Activated CD8-positive, alpha-beta T cell treated with anti-CD3 and anti-CD28 coated beads, Interleukin-2, amount 10 ng/mL, durations not matched to agents 7 days and 5 days (primary cell): ENCODE data around the gene DOCK3. TPM values are rescaled to one million over a fixed set of nuclear protein-coding genes. Genes with fewer than 3 reads are reported as not detected.

Experiments
- ATAC-seq: fragments of 150-1000 bp; cut with Tn5 transposase; one replicate; pipeline ENCODE4 v1.10.0; 2021; ENCODE audit warnings: moderate library complexity
- CTCF ChIA-PET: fragments of 350-600 bp; sonication (Branson Sonifier 250); formaldehyde crosslinking; loops from one replicate; lab custom pipeline; 2021; ENCODE audit warnings: antibody characterized with exemption; lab: Charles Lee
- POLR2A ChIA-PET: fragments of 350-600 bp; sonication (Branson Sonifier 250); formaldehyde crosslinking; loops from one replicate; lab custom pipeline; 2021; ENCODE audit warnings: antibody characterized with exemption; lab: Charles Lee
- DNase-seq: peaks from one replicate; pipeline ENCODE4 v3.0.0-alpha.2; 2020
- H3K27ac Mint-ChIP-seq: one replicate; pipeline ENCODE4 v1.8.0; 2021; ENCODE audit warnings: mild to moderate bottlenecking, mixed read lengths
- H3K27me3 Mint-ChIP-seq: one replicate; pipeline ENCODE4 v1.8.0; 2021; ENCODE audit warnings: low read depth, mixed read lengths
- H3K36me3 Mint-ChIP-seq: one replicate; pipeline ENCODE4 v1.8.0; 2021; ENCODE audit warnings: low read depth, mixed read lengths
- H3K4me1 Mint-ChIP-seq: one replicate; pipeline ENCODE4 v1.8.0; 2021; ENCODE audit warnings: low read depth, mixed read lengths
- H3K4me3 Mint-ChIP-seq: one replicate; pipeline ENCODE4 v1.8.0; 2021; ENCODE audit warnings: mild to moderate bottlenecking, mixed read lengths
- H3K9me3 Mint-ChIP-seq: one replicate; pipeline ENCODE4 v1.8.0; 2022; ENCODE audit warnings: mixed read lengths; ENCODE audit not compliant: insufficient read depth
- total RNA-seq, 2 experiments: library from RNA; stranded (reverse); gene quantifications; one replicate each; pipeline ENCODE4 v1.2.3, GENCODE V29; 2021

DOCK3 gene
- 1 to 10 TPM; 3.2 to 3.4 TPM for total RNA-seq

GRCh38 chr3:50674349-50675178 lies at the start of gene DOCK3:
Gene DOCK3 (plus strand): TSS chr3:50674927. CDS start chr3:50675264, 337 bp downstream.
- H3K27me3 Mint-ChIP-seq, result peaks cover 42% of the 10 kb centered on the region
- CTCF ChIA-PET, result interaction anchor here (0.9 to 7.6 kb wide), 9 partner anchors 12 to 712 kb away, joined by 3 to 80 read pairs (median 4); partner anchors contain the start of gene MAPKAPK3
- ATAC-seq, result peak; percentile 91
- peak within 1 kb of the TSS; percentile 68 for H3K4me3 Mint-ChIP-seq
- H3K27ac Mint-ChIP-seq, result peak within 1 kb of the TSS; percentile 62
- DNase-seq, result peak; percentile 64
- POLR2A ChIA-PET, result no interaction called here
- H3K36me3 Mint-ChIP-seq, result no peaks in the 10 kb centered on the region
- no peaks in the 10 kb centered on the region for H3K9me3 Mint-ChIP-seq
- peaks cover 8% of the 10 kb centered on the region for H3K4me1 Mint-ChIP-seq

GRCh38 chr3:50625231-50626182 lies 49.2 kb upstream of the DOCK3 start:
- no peaks in the 10 kb centered on the region for H3K27me3 Mint-ChIP-seq
- no peak for DNase-seq
- H3K36me3 Mint-ChIP-seq, result peaks cover 85% of the 10 kb centered on the region
- H3K4me3 Mint-ChIP-seq, result peak overlapping the region; percentile 22
- peak overlapping the region; percentile 88 for H3K27ac Mint-ChIP-seq
- ChIA-PET POLR2A (interaction anchor here (0.9 to 3.3 kb wide), 3 partner anchors 8 to 53 kb away, joined by 3 to 10 read pairs (median 10); partner anchors contain the start of gene MAPKAPK3), CTCF (interaction anchor here (0.6 to 29.5 kb wide), 8 partner anchors 8 to 762 kb away, joined by 3 to 1321 read pairs (median 23); partner anchors contain the start of genes C3orf18, HEMK1 and MAPKAPK3)
- peaks cover 96% of the 10 kb centered on the region for H3K4me1 Mint-ChIP-seq
- ATAC-seq, result no peak
- no peaks in the 10 kb centered on the region for H3K9me3 Mint-ChIP-seq

GRCh38 chr3:50626401-50626800 lies 48.3 kb upstream of the DOCK3 start:
- no peaks in the 10 kb centered on the region for H3K27me3 Mint-ChIP-seq
- ChIA-PET POLR2A (interaction anchor here (1.9 to 3.3 kb wide), 2 partner anchors 9 to 54 kb away, joined by 4 to 10 read pairs; partner anchors contain the start of gene MAPKAPK3), CTCF (interaction anchor here (0.7 to 13.6 kb wide), 6 partner anchors 8 to 763 kb away, joined by 3 to 143 read pairs (median 4); partner anchors contain the start of gene MAPKAPK3)
- H3K27ac Mint-ChIP-seq, result peak overlapping the region; percentile 83
- peaks cover 98% of the 10 kb centered on the region for H3K4me1 Mint-ChIP-seq
- H3K36me3 Mint-ChIP-seq, result peaks cover 87% of the 10 kb centered on the region
- no peaks in the 10 kb centered on the region for H3K9me3 Mint-ChIP-seq
- no peak for ATAC-seq
- no peak for DNase-seq
- H3K4me3 Mint-ChIP-seq, result no peak overlapping the region

GRCh38 chr3:50627407-50628051 lies 47.2 kb upstream of the DOCK3 start:
- CTCF ChIA-PET, result interaction anchor here (0.8 to 13.6 kb wide), 9 partner anchors 9 to 762 kb away, joined by 3 to 143 read pairs (median 6); partner anchors contain the start of gene MAPKAPK3
- DNase-seq (peak; percentile 36), ATAC-seq (no peak)
- POLR2A ChIA-PET, result interaction anchor here (0.8 to 3.3 kb wide), 6 partner anchors 8 to 55 kb away, joined by 3 to 10 read pairs (median 4); partner anchors contain the start of genes CISH and MAPKAPK3
- Mint-ChIP-seq H3K36me3 (peaks cover 82% of the 10 kb centered on the region), H3K4me1 (peaks cover 99% of the 10 kb centered on the region), H3K9me3 (no peaks in the 10 kb centered on the region), H3K27ac (peak overlapping the region; percentile 55), H3K27me3 (no peaks in the 10 kb centered on the region), H3K4me3 (no peak overlapping the region)

GRCh38 chr3:50628601-50629000 lies 46.1 kb upstream of the DOCK3 start:
- H3K9me3 Mint-ChIP-seq, result no peaks in the 10 kb centered on the region
- peaks cover 99% of the 10 kb centered on the region for H3K4me1 Mint-ChIP-seq
- ATAC-seq (no peak), DNase-seq (no peak)
- H3K36me3 Mint-ChIP-seq, result peaks cover 76% of the 10 kb centered on the region
- CTCF ChIA-PET, result interaction anchor here (1.1 to 13.6 kb wide), 8 partner anchors 11 to 744 kb away, joined by 3 to 143 read pairs (median 6); partner anchors contain the start of gene MAPKAPK3
- no peaks in the 10 kb centered on the region for H3K27me3 Mint-ChIP-seq
- POLR2A ChIA-PET, result interaction anchor here (0.6 to 3.3 kb wide), 7 partner anchors 8 to 72 kb away, joined by 3 to 10 read pairs (median 4); partner anchors contain the start of gene MAPKAPK3
- H3K4me3 Mint-ChIP-seq, result no peak overlapping the region
- H3K27ac Mint-ChIP-seq, result peak overlapping the region; percentile 66

- POLR2A ChIA-PET, result no interaction called here
- Mint-ChIP-seq H3K4me3 (no peak overlapping the region), H3K27me3 (no peaks in the 10 kb centered on the region), H3K36me3 (peaks cover 71% of the 10 kb centered on the region), H3K4me1 (peaks cover 95% of the 10 kb centered on the region), H3K9me3 (no peaks in the 10 kb centered on the region), H3K27ac (peak overlapping the region; percentile 30)
- no peak for ATAC-seq
- CTCF ChIA-PET, result interaction anchor here (1.2 to 13.6 kb wide), 5 partner anchors 12 to 60 kb away, joined by 3 to 143 read pairs (median 6); partner anchors contain the start of gene MAPKAPK3
- DNase-seq, result no peak
These were observed 44.3 kb upstream of the DOCK3 start for GRCh38 chr3:50630394-50630793.

- DNase-seq (no peak), ATAC-seq (no peak)
- CTCF ChIA-PET, result interaction anchor here (1.2 to 13.6 kb wide), 5 partner anchors 13 to 45 kb away, joined by 3 to 143 read pairs (median 5); partner anchors contain the start of gene MAPKAPK3
- no peaks in the 10 kb centered on the region for H3K9me3 Mint-ChIP-seq
- peaks cover 68% of the 10 kb centered on the region for H3K36me3 Mint-ChIP-seq
- peaks cover 90% of the 10 kb centered on the region for H3K4me1 Mint-ChIP-seq
- H3K4me3 Mint-ChIP-seq, result no peak overlapping the region
- peak overlapping the region; percentile 30 for H3K27ac Mint-ChIP-seq
- H3K27me3 Mint-ChIP-seq, result no peaks in the 10 kb centered on the region
- POLR2A ChIA-PET, result interaction anchor here (1.2 kb wide), 1 partner anchor 13 kb away, joined by 3 read pairs; no protein-coding TSS in a partner anchor
These were observed 43.9 kb upstream of the DOCK3 start for GRCh38 chr3:50630877-50631276.

- no peaks in the 10 kb centered on the region for H3K9me3 Mint-ChIP-seq
- ATAC-seq, result peak; percentile 34
- DNase-seq, result no peak
- ChIA-PET CTCF (interaction anchor here (1.0 to 13.6 kb wide), 8 partner anchors 9 to 66 kb away, joined by 3 to 143 read pairs (median 4); partner anchors contain the start of genes CISH and MAPKAPK3), POLR2A (interaction anchor here (0.5 to 1.6 kb wide), 5 partner anchors 12 to 759 kb away, joined by 3 to 4 read pairs (median 3); partner anchors contain the start of gene CISH)
- peaks cover 64% of the 10 kb centered on the region for H3K36me3 Mint-ChIP-seq
- H3K27me3 Mint-ChIP-seq, result no peaks in the 10 kb centered on the region
- peak overlapping the region; percentile 3 for H3K4me3 Mint-ChIP-seq
- H3K4me1 Mint-ChIP-seq, result peaks cover 92% of the 10 kb centered on the region
- H3K27ac Mint-ChIP-seq, result peak overlapping the region; percentile 87
These were observed 42.3 kb upstream of the DOCK3 start for GRCh38 chr3:50632450-50632849.

GRCh38 chr3:50633230-50633790 lies 41.4 kb upstream of the DOCK3 start:
- CTCF ChIA-PET, result interaction anchor here (1.0 to 13.6 kb wide), 6 partner anchors 10 to 22 kb away, joined by 3 to 143 read pairs (median 10); partner anchors contain the start of genes CISH and MAPKAPK3
- Mint-ChIP-seq H3K4me1 (peaks cover 92% of the 10 kb centered on the region), H3K9me3 (no peaks in the 10 kb centered on the region), H3K36me3 (peaks cover 63% of the 10 kb centered on the region), H3K27ac (peak overlapping the region; percentile 87), H3K4me3 (no peak overlapping the region), H3K27me3 (no peaks in the 10 kb centered on the region)
- DNase-seq (no peak), ATAC-seq (no peak)
- POLR2A ChIA-PET, result interaction anchor here (1.6 kb wide), 1 partner anchor 13 kb away, joined by 4 read pairs; no protein-coding TSS in a partner anchor

GRCh38 chr3:50635066-50635465 lies 39.7 kb upstream of the DOCK3 start:
- ChIA-PET CTCF (interaction anchor here (3.8 to 13.6 kb wide), 3 partner anchors 11 to 18 kb away, joined by 17 to 143 read pairs (median 30); partner anchors contain the start of gene MAPKAPK3), POLR2A (interaction anchor here (1.1 kb wide), 1 partner anchor 11 kb away, joined by 4 read pairs; no protein-coding TSS in a partner anchor)
- Mint-ChIP-seq H3K27ac (peak overlapping the region; percentile 56), H3K27me3 (no peaks in the 10 kb centered on the region), H3K4me3 (no peak overlapping the region), H3K9me3 (no peaks in the 10 kb centered on the region), H3K4me1 (peaks cover 83% of the 10 kb centered on the region), H3K36me3 (peaks cover 57% of the 10 kb centered on the region)
- ATAC-seq (no peak), DNase-seq (no peak)
